Nephron (organoid): Measurements from ENCODE around the gene CRHBP.
"Not testable (repeated sequence)": the region's sequence is repeated elsewhere in the genome, so short reads cannot be mapped to it uniquely, and the experiment has no call there.

Source experiments
- H3K27ac Mint-ChIP-seq, 3 experiments: 2 replicates each; pipeline ENCODE4 v1.8.0; 2020; ENCODE audit warnings: mixed read lengths in 3 of 3, mild to moderate bottlenecking in 2 of 3, moderate library complexity in 1 of 3
- H3K27me3 Mint-ChIP-seq: 2 replicates; pipeline ENCODE4 v1.8.0; 2021; ENCODE audit warnings: low read depth, mild to moderate bottlenecking, moderate library complexity, mixed read lengths
- H3K36me3 Mint-ChIP-seq: 2 replicates; pipeline ENCODE4 v1.8.0; 2020; ENCODE audit warnings: low read depth, mixed read lengths
- H3K4me1 Mint-ChIP-seq: 2 replicates; pipeline ENCODE4 v1.8.0; 2020; ENCODE audit warnings: mixed read lengths
- H3K4me3 Mint-ChIP-seq, 3 experiments: 2 replicates each; pipeline ENCODE4 v1.8.0; 2020; ENCODE audit warnings: mild to moderate bottlenecking in 3 of 3, mixed read lengths in 3 of 3, moderate library complexity in 2 of 3
- H3K9me3 Mint-ChIP-seq: 2 replicates; pipeline ENCODE4 v1.8.0; 2020; ENCODE audit warnings: mixed read lengths
- TF ChIP-seq, protein P1 (sequence below), 3 experiments: fragments of 200-600 bp; sonication (generic); IDR thresholded peaks; one replicate each; pipeline ENCODE4 v1.5.0; 2021; ENCODE audit warnings: antibody characterized with exemption in 3 of 3; ENCODE audit not compliant: unreplicated experiment in 3 of 3

Gene CRHBP

DNA sequence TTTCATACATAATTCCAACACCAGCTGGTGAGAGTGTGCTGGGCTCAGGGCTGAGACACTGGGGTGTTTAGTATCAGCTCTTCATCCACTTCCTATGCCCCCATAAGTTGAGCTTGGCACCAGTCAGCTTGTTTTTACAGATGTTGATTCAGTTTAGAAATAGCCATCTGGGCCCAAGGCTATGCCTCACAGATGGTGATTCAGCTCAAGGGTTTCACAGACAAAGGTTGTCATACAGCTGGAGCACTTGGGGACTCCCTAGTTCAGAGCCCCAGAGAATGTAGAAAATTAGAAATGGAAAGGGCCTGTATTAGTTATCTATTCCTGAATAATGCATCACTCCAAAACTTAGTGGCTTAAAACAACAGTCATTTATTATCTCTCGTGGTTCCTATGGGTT lies 10.3 kb upstream of the CRHBP start:
- TF ChIP-seq, protein P1, sequence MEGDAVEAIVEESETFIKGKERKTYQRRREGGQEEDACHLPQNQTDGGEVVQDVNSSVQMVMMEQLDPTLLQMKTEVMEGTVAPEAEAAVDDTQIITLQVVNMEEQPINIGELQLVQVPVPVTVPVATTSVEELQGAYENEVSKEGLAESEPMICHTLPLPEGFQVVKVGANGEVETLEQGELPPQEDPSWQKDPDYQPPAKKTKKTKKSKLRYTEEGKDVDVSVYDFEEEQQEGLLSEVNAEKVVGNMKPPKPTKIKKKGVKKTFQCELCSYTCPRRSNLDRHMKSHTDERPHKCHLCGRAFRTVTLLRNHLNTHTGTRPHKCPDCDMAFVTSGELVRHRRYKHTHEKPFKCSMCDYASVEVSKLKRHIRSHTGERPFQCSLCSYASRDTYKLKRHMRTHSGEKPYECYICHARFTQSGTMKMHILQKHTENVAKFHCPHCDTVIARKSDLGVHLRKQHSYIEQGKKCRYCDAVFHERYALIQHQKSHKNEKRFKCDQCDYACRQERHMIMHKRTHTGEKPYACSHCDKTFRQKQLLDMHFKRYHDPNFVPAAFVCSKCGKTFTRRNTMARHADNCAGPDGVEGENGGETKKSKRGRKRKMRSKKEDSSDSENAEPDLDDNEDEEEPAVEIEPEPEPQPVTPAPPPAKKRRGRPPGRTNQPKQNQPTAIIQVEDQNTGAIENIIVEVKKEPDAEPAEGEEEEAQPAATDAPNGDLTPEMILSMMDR (IDR thresholded peaks at IDR 0.05; ENCODE audit: unreplicated experiment in 3 of 3), result no peak
- no peak overlapping the region for H3K4me3 Mint-ChIP-seq
- no peaks in the 10 kb centered on the region for H3K36me3 Mint-ChIP-seq
- no peaks in the 10 kb centered on the region for H3K9me3 Mint-ChIP-seq
- H3K27me3 Mint-ChIP-seq, result peaks cover 4% of the 10 kb centered on the region
- no peaks in the 10 kb centered on the region for H3K4me1 Mint-ChIP-seq
- no peak overlapping the region for H3K27ac Mint-ChIP-seq

DNA sequence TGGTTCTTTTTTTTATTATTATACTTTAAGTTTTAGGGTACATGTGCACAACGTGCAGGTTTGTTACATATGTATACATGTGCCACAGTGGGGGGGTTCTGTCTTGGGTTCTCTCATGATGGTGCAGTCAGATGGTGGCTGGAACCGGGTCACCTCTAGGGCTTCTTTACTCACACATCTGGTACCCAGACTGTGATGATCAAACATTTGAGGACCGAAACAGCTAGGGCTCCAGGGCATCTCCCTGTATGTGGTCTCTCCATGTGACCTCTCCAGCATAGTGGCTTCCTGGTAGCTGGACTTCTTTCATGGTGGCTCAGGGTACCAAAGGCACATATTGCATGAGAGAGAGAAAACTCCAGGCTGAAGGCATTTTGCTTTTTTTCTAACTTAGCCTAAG lies 9.8 kb upstream of the CRHBP start:
- no peaks in the 10 kb centered on the region for H3K9me3 Mint-ChIP-seq
- peaks cover 4% of the 10 kb centered on the region for H3K27me3 Mint-ChIP-seq
- no peak overlapping the region for H3K27ac Mint-ChIP-seq
- H3K4me3 Mint-ChIP-seq, result no peak overlapping the region
- H3K4me1 Mint-ChIP-seq, result no peaks in the 10 kb centered on the region
- H3K36me3 Mint-ChIP-seq, result no peaks in the 10 kb centered on the region
- TF ChIP-seq, protein P1 (IDR thresholded peaks at IDR 0.05; ENCODE audit: unreplicated experiment in 3 of 3), result no peak

DNA sequence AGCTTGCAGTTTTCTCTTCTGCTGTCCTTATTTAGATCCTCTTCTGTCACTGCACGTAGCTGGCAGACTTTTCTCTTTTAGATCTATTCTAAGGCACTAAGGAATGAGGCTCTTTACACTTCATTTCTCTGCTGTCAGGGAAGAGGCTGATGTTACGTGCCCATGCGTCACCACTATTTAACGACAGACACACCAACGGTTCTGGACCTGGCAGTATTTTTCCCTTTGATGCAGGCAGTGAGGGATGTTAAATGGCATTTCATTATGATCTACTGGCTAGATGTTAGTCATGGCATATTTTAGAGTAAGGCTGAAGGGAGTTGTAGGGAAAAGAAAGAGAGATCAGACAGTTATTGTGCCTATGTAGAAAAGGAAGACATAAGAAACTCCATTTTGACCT lies 8.2 kb upstream of the CRHBP start:
- Mint-ChIP-seq H3K9me3 (peaks cover 4% of the 10 kb centered on the region), H3K36me3 (no peaks in the 10 kb centered on the region), H3K4me3 (no peak overlapping the region), H3K27ac (no peak overlapping the region), H3K27me3 (peaks cover 7% of the 10 kb centered on the region), H3K4me1 (no peaks in the 10 kb centered on the region)
- TF ChIP-seq, protein P1 (IDR thresholded peaks at IDR 0.05; ENCODE audit: unreplicated experiment in 3 of 3), result no peak

DNA sequence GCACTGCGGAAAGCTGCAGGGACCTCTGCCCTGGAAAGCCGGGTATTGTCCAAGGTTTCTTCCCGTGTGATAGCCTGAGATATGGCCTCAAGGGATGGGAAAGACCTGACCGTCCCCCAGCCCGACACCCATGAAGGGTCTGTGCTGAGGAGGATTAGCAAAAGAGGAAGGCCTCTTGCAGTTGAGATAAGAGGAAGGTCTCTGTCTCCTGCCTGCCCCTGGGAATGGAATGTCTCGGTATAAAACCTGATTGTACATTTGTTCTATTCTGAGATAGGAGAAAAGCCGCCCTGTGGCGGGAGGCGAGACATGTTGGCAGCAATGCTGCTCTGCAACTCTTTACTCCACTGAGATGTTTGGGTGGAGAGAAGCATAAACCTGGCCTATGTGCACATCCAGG lies 7.6 kb upstream of the CRHBP start:
- not testable (repeated sequence) for H3K27me3 Mint-ChIP-seq, H3K9me3 Mint-ChIP-seq, H3K27ac Mint-ChIP-seq, H3K4me3 Mint-ChIP-seq, H3K4me1 Mint-ChIP-seq, H3K36me3 Mint-ChIP-seq

DNA sequence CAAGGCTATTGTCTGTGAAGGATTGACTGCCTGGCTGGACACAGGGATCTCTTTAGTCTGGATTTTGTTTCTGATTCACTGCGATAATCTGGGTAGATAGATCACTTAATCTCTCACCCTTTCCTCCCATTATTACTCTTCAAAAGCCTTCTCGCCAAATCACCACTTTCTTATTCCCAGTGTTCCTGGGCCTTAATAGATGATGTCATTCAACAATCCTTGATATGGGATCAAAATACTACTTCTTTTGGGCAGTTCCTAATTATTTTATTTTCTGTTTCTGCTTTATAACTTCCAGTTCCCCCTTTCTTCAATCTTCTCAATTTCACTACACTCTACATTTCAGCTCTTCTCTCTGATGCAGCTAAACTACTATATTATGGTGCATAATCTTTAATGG lies 6.8 kb upstream of the CRHBP start:
- Mint-ChIP-seq H3K9me3 (peaks cover 4% of the 10 kb centered on the region), H3K27ac (no peak overlapping the region), H3K4me1 (no peaks in the 10 kb centered on the region), H3K36me3 (no peaks in the 10 kb centered on the region), H3K27me3 (peaks cover 11% of the 10 kb centered on the region), H3K4me3 (no peak overlapping the region)
- TF ChIP-seq, protein P1 (IDR thresholded peaks at IDR 0.05; ENCODE audit: unreplicated experiment in 3 of 3), result no peak

DNA sequence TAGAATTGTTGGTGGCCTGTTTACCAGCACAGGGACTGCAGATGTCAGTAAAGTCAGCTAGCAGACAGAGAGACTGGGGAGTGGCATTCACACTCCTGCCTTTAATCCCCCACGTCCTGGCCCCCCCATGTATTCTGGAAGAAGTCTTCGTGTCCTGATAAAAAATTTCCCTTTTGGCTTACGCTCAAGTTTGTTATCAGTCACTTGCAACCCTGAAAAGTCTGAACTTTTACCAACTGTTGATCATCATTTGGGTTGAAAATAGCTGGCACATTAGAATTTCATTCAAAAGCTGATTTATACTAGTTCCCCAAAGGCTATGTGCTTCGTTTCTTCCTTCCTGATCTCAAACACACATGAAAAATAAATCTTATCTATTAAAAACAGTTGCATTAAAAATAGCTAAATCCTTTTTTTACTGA lies 5.8 kb upstream of the CRHBP start:
- H3K9me3 Mint-ChIP-seq, result peaks cover 4% of the 10 kb centered on the region
- no peak overlapping the region for H3K27ac Mint-ChIP-seq
- H3K27me3 Mint-ChIP-seq, result peaks cover 21% of the 10 kb centered on the region
- TF ChIP-seq, protein P1 (IDR thresholded peaks at IDR 0.05; ENCODE audit: unreplicated experiment in 3 of 3), result no peak
- H3K4me1 Mint-ChIP-seq, result no peaks in the 10 kb centered on the region
- H3K36me3 Mint-ChIP-seq, result no peaks in the 10 kb centered on the region
- no peak overlapping the region for H3K4me3 Mint-ChIP-seq
